Stimulated activated CD4-positive, alpha-beta T cell treated with anti-CD3 and anti-CD28 coated beads, TNF-alpha, amount 100 ng/mL, for 4 hours (primary cell): Measurements from ENCODE around the gene UBE2N.

Experiments
- DNase-seq, 3 experiments: peaks; one replicate each; pipeline ENCODE4 v3.0.0-alpha.2; 2020; ENCODE audit warnings: low read depth in 3 of 3

Gene UBE2N

DNA sequence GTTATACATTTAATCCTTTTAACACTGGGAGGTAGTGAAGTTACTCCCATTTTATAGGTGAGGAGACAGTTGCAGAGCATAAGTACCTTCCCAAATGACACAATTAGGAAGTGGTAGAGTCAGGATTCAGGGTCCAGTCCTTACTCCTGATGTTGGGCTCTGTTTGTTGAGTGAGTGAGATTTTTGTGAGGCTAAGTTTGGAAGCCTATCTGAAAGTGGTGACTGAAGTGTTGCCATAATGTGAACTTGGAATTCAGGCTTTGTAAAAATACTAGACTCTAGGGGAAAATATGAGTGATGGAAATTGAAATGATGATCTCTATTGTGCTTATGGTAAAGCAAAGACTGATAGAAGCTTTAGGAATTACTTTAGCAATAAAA, 61.8 kb downstream of the UBE2N start:
- DNase-seq: no peak

DNA sequence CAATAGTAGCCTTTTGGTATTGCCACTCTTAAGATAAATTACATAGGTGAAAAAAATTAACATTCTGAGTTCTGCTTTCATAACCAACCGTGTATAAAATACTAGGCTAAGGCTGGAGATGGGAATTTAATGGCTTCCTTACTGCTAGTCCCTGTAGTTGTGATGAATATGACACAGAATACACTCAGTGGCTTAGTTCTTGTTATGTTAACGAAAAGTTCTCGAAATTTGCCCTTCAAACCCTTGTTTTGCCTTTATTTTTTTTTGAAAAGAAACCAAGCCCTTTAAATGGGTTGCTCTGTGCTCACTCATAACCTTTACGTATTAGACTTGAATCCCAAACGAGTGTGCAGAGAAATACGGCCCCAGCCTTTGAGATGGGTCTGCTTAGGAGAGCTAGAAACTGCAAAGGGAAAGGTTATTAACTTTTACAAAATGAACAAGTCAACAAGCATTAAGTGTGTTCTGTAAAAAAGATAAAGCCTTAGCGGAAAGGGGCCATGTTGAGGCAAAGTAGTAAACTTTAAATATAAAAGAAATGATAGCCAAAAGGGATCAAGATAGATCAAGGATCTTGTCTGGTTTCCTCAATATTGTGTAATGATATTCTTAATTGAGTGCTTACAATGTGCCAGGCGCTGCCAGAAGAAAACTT, 62.3 kb downstream of the UBE2N start:
- no peak for DNase-seq

DNA sequence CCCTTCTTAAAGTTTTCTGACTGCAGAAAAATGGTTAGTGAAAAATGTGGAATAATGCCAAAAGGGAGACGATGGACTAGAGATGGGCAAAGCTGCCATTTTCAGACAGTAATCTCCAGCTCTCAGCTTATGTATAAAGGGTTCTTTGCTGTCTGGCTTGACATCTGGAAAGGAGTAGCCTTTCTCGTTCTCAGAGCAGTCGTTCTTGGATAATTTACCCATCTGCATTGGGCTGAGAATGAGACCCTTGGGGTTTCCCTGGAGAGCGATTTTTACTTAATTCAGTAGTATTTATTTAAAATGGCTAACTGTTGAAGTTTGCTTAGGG, 62.8 kb downstream of the UBE2N start:
- no peak for DNase-seq

DNA sequence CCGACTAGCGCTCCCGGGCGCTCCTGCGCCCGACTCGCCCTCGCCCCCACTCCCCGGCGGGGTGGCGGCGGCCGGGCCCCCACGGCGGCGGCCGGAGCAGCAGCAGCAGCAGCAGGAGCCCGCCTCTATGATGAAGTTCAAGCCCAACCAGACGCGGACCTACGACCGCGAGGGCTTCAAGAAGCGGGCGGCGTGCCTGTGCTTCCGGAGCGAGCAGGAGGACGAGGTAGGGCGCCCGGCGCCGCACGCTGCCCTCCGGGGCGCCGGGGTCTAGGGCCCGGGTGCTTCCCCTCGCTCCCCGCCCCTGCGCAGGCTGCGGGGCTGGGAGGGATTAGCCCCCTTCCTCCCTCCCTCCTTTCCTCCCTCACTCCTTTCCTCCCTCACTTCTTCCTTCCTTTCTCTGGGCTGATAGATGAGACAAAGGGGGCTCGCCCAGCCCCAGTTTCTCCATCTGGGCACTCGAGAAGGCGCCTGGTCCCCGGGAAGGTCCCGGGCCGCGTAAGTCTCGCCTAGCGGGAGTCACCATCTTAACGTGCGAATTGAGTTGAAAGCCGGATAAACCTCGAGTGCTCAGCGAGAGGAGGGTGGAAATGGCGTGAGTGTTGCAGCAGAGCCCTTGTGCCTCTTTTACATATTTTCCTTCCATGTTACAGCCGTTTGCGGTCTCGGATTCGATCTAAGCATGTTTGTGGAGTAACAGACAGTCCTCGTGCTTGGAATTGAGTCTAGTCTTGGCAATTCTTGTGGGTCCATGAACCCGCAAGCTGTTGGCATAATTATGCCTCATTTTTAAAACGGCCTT, 63.4 kb downstream of the UBE2N start:
- DNase-seq: peak; percentile 21 to 28 (median 27)

DNA sequence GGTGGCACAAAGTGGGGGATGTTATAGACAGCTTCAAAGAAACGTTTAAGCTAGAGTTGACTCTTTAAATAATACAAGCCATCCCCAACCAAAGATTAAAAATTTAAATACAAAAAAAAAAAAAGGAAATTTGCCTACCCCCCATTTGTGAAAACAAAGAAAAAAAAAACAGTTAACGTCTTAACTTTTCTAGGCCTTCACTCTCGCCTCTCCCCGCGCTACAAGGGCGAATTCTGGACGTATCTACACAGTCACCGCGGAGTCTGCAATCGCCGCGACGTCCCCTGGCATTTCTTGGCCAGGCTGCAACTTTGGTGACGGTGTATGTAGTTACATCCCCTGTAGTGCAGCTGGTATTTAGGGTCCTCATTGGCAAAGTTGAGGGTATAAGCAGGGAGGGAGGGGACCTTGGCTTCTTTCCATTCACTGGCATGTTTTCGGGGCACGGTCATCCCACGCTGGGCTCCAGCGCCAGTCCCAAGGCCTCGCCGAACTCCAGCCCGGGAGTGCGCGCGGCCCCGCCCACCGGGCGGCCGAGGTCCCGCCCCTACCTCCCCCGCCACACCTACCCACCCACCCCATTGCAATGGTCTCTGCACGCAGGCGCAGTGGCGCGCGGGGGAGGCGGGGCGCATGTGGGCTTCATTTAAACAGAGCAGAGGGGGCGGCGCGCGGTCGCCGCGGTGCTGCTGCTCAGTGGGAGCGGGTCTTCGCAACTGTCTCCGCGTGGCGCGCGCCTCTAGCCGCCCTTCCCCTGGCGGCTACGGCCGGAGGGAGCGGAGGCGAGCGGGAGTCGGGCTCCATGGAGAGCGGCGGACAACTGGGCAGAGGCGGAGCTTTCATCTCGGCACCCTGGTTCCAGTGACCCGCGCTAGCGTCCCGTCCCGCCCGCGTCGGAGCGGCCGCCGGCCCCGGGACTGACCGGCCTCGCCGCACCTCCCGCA, 64.2 kb downstream of the UBE2N start, which contains the start of gene NUDT4:
Gene NUDT4, plus strand, starts transcription at position 674 of the 944 bp plus-strand sequence. CDS start 398 bp downstream, outside the sequence.
- DNase-seq: peak; percentile 96 to 98 (median 98)

DNA sequence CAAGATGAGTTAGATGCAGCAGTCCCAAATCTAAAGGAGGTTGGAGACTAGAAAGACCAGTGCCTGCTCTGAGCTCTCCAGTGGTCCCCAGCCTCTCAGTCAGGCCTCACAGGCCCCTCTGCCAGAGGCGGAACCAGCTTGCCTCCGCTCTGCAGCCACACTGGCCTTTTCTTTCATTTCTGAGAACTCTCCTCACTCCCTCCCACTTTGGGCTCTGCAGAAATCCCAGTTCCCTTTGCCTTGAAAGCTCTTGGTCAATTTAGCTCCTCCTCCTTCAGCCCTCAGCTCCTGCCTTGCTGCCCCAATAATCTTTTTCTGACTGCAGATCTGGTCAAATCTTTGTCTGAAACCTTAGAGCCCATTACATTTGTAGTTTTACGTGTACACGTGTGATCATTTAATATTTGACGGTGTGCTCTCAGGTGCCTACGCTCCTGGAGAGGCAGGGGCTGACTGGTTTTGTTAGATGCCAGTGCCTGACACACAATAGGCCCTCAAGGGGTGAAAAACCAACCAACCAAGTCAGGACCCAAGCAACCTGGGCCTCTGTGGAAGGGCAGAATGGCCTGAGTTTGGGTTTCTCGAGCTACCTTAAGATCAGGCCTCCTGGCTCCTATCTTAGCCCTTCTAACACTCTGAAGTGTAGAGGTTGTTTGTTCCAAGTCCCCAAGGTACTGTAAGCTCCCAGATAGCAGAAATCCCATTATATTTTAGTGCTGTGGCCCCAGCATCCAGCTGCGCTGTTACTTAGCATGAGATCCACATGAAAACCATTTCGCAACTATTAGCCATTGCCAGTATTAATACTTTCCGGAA, 65.1 kb downstream of the UBE2N start:
- no peak for DNase-seq

DNA sequence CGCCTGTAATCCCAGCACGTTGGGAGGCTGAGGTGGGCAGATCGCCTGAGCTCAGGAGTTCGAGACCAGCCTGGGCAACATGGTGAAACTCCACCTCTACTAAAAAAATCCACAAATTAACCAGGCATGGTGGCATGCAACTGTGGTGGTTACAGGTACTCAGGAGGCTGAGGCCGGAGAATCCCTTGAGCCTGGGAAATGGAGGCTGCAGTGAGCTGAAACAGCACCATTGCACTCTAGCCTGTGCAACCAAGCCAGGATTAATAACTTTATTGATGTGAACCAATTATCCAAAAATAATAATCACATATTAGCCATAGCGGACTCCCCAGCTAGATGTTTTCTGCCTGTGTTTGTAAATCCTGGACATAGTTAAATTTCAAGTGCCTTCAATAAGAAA, 65.8 kb downstream of the UBE2N start:
- DNase-seq: no peak

DNA sequence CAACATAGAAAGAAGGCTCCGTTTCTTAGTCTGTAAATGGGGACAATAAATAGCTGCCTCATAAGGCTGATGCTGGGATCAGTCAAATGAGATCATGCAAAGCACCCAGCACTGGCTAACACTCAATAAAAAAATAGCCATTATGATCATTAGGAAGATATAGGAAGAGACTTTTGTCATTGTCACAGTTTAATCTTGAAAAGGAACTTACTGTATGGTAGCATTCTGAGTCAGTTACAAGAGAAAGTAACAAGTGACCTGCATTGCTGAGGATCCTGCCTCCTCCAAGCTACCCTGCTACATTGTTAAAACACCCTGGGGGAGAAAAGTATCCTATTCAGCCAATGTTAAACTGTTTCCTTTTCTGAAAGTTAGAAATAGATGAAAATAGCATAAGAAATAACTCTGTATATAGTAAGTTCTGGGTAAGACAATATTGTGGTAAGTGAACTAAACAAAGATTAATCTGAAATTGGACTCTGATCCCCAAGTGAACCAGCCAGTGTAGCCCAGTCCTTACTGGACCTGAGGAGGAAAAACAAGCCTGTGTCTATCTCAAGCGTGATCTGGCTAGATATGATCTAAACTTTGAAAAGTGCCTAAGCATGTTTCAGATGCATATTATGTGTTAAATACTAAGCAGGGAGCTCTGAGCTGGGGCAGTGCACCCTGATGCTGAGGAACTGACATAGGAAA, 67.6 kb downstream of the UBE2N start:
- DNase-seq: no peak

DNA sequence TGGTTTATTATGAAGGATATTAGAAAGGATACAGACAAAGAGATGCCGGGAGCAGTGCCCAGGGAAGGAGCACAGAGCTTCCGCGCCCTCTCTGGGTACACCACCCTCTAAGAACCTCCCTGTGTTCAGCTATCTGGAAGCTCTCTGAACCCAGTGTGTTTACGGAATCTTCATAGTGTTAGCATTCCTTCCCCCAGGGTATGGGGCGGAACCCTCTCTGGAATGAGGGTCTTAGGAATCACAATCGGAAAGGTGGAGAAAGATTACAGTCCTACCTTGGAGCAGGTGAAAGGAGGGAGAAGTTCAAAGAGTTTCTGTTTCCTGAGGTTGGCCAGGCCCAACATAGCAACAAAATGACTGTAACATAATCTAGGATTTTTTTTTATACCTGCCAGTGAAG, 70.8 kb downstream of the UBE2N start:
- DNase-seq: no peak

DNA sequence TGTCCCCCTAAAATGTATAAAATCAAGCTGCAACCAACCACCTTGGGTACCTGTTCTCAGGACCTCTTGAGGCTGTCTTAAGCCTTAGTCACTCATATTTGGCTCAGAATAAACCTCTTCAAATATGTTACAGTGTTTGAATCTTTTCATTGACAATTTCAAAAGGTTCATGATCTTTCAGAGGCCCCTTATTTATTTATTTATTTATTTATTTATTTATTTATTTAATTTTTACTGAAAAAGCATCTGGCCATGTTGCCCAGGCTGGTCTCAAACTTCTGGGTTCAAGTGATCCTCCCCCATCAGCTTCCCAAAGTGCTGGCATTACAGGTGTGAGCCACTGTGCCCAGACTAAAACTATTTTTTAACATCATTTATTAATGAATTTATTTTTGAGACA, 72.2 kb downstream of the UBE2N start:
- no peak for DNase-seq

DNA sequence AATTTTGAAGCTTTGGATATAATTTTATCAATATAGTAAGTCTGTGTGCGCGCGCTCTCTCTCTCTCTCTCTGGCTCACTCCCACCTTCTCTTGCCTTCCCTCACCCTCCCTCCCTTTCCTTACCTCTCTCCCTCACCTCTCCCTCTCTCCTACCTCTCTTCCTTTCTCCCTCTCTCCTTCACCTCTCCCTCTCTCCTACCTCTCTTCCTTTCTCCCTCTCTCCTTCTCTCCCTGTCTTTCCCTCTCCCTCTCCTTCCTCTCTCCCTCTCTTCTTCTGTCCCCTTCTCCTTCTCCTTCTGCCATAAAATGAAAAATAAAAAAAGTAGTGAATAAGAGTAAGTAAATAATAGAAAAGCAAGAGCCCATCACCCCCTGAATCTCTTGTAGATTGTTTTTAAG, 73.0 kb downstream of the UBE2N start:
- DNase-seq: no peak

DNA sequence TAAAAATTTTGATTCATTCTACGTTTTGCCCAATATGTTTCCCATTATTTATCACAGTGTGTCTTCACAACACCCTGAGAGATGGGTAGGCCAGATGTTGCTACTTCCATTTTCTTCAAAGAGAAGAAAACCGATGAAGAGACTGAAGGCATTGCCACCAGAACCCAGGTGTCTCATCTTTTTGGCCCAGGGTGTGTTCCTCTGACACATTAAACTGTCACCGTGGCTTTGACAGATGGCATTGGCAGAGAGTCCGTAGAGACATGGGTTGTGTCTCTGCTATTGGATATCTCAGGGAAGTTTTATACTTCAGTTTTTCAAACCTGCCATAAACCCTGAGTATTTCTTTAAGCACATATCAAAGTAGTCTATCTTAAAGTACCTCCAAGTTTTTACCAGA, 75.3 kb downstream of the UBE2N start:
- DNase-seq: no peak

DNA sequence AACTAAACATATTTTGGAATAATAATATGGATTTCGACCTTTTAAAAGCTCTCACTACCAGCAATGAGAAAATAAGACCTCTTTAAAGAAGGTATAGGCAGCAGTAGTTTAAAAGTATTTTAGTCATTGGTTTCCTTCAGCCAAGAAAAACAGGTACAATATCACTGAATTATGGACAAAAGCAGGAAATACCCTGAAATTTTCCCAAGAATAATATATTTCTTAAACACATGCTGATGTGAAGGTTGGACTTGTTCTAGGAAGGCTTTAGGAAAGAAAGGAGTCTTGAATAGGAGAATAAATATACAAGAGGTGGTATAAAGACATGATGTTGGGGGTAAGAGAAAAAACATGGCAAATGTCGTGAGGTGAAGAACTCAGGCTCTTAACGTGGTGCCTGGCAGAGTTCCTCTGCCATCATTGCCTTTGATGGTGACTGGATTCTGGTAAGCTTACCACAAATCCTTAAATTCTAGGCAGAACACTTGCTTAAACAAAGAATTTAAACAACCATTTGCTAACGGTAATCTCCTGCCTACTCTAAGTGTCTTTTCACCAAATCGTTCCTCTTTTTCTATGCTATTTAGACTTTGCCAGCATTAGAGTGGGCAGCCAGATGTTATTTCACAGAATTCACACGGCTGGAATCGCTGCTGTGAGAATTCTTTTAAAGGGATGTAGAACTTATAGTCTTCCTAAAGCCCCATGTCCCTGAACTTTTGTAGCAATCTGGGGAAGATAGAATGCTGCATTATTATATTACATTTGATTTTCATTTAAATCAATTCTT, 75.9 kb downstream of the UBE2N start:
- no peak for DNase-seq

DNA sequence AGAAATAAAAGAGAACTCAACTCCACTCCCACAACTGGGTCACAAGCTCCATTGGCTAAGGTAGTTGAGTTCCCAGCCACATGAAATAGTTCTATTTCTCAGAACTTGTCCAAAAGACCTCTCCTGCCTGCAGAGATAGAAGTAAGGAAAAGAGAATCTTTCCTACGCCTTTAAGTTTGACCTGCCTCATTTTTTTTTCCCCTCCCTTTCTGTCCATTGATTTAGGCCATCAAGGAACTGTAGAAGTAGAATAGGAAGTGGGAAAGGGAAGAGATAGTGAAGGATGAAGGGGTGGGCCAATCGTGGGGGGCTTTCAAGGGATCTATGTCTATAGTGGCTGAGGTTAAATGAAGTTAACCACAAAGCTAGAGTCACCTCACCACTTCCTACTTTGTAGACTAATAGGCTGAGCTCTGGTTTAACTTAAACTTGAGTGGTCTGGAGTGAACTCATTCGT, 77.9 kb downstream of the UBE2N start:
- no peak for DNase-seq

DNA sequence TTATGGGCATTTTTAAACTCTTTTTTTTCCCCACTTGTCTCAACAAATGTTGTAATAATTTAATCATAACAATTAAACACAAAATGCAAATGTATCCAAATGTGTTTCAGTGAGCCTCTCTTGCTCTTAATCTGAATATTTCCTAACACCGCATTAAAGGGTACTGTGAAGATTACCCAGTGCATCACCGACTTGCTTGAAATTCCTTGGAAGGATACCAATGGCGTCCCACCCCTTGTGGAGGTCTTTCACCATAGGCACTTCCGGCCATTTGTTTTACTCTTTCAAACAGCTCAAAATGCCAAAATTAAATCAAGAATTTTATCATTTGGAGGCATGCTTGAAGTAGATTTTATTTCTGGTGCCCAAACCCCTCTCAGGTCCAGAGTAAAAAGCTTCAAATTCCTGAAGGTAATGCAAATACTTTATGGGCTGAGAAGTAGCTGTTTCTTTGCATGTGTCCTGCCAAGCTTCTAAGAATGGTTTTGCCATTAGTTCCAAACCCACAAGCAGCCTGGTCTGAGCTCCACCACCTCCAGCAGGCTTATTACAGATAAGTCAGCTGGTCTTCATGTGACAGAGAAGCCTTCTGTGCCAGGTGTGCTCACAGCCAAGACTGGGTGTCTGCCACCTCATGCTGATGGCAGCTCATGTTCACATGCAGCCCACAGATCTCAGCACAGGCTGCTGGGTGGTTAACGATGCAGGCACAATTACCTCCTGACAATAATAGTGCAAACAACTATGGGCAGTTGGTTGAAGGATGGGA, 80.4 kb downstream of the UBE2N start:
- DNase-seq: no peak

DNA sequence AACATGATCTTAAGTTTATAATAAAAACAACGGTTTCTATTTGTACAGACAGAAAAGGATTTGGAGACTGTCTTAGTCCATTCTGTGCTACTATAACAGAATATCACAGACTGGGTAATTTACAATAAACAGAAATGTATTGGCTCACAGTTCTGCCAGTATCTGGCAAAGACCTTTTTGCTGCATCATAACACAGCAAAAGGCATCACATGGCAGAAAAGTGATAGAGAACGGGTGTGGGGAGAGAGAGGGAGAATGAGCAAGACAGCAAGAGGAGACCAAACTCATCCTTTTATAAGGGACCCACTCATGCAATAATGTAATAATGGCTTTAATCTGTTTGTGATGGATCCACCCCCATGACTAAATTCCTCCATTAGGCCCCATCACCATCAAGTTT, 81.1 kb downstream of the UBE2N start:
- DNase-seq: no peak

DNA sequence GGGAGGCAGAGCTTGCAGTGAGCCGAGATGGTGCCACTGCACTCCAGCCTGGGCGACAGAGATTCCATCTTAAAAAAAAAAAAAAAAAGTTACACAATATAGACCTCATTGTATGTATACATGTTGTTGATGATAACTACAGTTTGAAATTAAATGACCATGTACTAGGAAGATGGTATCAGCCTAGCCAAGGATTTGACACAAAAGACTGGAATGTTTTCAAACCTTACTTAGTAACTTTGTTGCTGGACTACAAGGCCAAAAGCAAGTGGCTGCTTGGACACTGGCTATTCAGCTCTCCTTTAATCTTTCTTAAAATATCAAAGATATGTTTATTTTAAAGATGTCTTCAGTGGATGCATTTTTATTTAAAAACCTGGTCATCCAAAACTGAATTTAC, 82.9 kb downstream of the UBE2N start:
- DNase-seq: no peak

DNA sequence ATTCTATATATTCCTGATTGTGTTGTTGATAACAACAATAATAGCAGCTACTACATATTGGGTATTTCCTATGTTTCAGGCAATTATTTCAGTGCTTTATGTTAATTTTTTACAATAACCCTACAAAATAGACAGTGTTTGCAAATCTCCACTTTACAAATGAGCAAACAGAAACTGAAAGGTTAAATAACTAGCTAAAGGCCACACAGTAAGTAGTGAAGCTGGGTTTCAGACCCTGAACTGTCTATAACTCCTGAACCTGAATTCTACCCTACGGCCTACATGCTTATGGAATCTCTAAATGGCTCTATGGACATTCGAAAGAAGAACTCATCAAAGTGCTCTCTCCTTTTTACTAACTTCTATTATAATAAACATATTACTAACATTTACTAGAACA, 83.7 kb downstream of the UBE2N start:
- DNase-seq: no peak

DNA sequence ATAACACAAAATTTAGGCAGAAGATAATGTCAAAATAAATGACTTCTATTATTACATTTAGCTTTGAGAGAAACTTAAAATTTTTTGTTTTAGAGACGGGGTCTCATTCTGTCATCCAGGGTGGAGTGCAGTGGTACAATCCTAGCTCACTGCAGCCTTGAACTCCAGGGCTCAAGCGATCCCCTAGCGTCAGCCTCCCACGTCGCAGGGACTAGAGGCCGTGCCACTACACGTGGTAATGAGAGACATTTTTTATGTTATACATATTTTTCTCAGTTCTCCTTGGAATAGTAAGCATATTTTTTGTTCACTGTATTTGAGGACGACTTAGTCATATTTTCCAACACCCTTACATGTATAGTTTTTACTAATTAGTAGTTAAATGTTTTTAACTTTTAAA, 85.5 kb downstream of the UBE2N start:
- DNase-seq: no peak
